ENCODE measurements around the gene DYRK1A.

Gene DYRK1A

GRCh38 chr21:37528150-37528937 is 161.8 kb downstream of the DYRK1A start:
- H3K4me3 ChIP-seq (ENCODE audit: low read length), result no peak overlapping the region
- no peaks in the 10 kb centered on the region for H3K36me3 ChIP-seq (replicated peaks; ENCODE audit: insufficient read depth, low read length)
- no peaks in the 10 kb centered on the region for H3F3A ChIP-seq (ENCODE audit: insufficient read depth, low read length)
- H3K9me3 ChIP-seq (replicated peaks; ENCODE audit: insufficient read depth, low read length), result no peaks in the 10 kb centered on the region
- no peaks in the 10 kb centered on the region for H3K27me3 ChIP-seq (replicated peaks; ENCODE audit: insufficient read depth, low read length)
- H3K79me2 ChIP-seq (ENCODE audit: low read length), result no peaks in the 10 kb centered on the region
- TF ChIP-seq EZH2 (optimal IDR thresholded peaks at IDR 0.05; ENCODE audit: low read depth, low read length) (no peak), CTCF (IDR thresholded peaks at IDR 0.05; ENCODE audit: low read length) (no peak), EZH2phosphoT487 (IDR thresholded peaks at IDR 0.05; ENCODE audit: low read length) (no peak)
- no peaks in the 10 kb centered on the region for H3K9me2 ChIP-seq (replicated peaks; ENCODE audit: insufficient read depth, low read length)
- H4K20me1 ChIP-seq (ENCODE audit: insufficient read depth, low read length), result no peaks in the 10 kb centered on the region
- no peak overlapping the region for H2AFZ ChIP-seq (ENCODE audit: low read length)
- H3K4me2 ChIP-seq (ENCODE audit: low read depth, low read length), result no peak overlapping the region
- H3K9ac ChIP-seq (ENCODE audit: low read length), result no peak overlapping the region
- no peak overlapping the region for H3K27ac ChIP-seq (ENCODE audit: low read length)
- peaks cover 4% of the 10 kb centered on the region; the same call in 1 of the 2 replicates for H3K4me1 ChIP-seq (ENCODE audit: low read length)
- no peak for DNase-seq

GRCh38 chr21:37529649-37530048 is 163.1 kb downstream of the DYRK1A start:
- peaks cover 4% of the 10 kb centered on the region; the same call in 1 of the 2 replicates for H3K4me1 ChIP-seq (ENCODE audit: low read length)
- TF ChIP-seq CTCF (IDR thresholded peaks at IDR 0.05; ENCODE audit: low read length) (no peak), EZH2 (optimal IDR thresholded peaks at IDR 0.05; ENCODE audit: low read depth, low read length) (no peak), EZH2phosphoT487 (IDR thresholded peaks at IDR 0.05; ENCODE audit: low read length) (no peak)
- no peak overlapping the region for H2AFZ ChIP-seq (ENCODE audit: low read length)
- H3F3A ChIP-seq (ENCODE audit: insufficient read depth, low read length), result no peaks in the 10 kb centered on the region
- H3K9me2 ChIP-seq (replicated peaks; ENCODE audit: insufficient read depth, low read length), result no peaks in the 10 kb centered on the region
- H3K9ac ChIP-seq (ENCODE audit: low read length), result no peak overlapping the region
- H3K9me3 ChIP-seq (replicated peaks; ENCODE audit: insufficient read depth, low read length), result no peaks in the 10 kb centered on the region
- H3K36me3 ChIP-seq (replicated peaks; ENCODE audit: insufficient read depth, low read length), result no peaks in the 10 kb centered on the region
- no peak overlapping the region for H3K27ac ChIP-seq (ENCODE audit: low read length)
- no peak overlapping the region for H3K4me2 ChIP-seq (ENCODE audit: low read depth, low read length)
- no peaks in the 10 kb centered on the region for H3K27me3 ChIP-seq (replicated peaks; ENCODE audit: insufficient read depth, low read length)
- H3K79me2 ChIP-seq (ENCODE audit: low read length), result no peaks in the 10 kb centered on the region
- no peaks in the 10 kb centered on the region for H4K20me1 ChIP-seq (ENCODE audit: insufficient read depth, low read length)
- no peak overlapping the region for H3K4me3 ChIP-seq (ENCODE audit: low read length)
- no peak for DNase-seq

- H3K36me3 ChIP-seq (replicated peaks; ENCODE audit: insufficient read depth, low read length), result no peaks in the 10 kb centered on the region
- no peak for DNase-seq
Observed at GRCh38 chr21:37530901-37531351, 164.4 kb downstream of the DYRK1A start.

More at GRCh38 chr21:37530901-37531351, 164.4 kb downstream of the DYRK1A start:
- Histone ChIP-seq H3K4me2 (ENCODE audit: low read depth, low read length) (no peak overlapping the region), H3K9ac (ENCODE audit: low read length) (no peak overlapping the region), H3K9me2 (replicated peaks; ENCODE audit: insufficient read depth, low read length) (no peaks in the 10 kb centered on the region), H3K79me2 (ENCODE audit: low read length) (no peaks in the 10 kb centered on the region), H3K27ac (ENCODE audit: low read length) (no peak overlapping the region), H3F3A (ENCODE audit: insufficient read depth, low read length) (no peaks in the 10 kb centered on the region), H3K9me3 (replicated peaks; ENCODE audit: insufficient read depth, low read length) (no peaks in the 10 kb centered on the region), H4K20me1 (ENCODE audit: insufficient read depth, low read length) (no peaks in the 10 kb centered on the region), H2AFZ (ENCODE audit: low read length) (no peak overlapping the region), H3K27me3 (replicated peaks; ENCODE audit: insufficient read depth, low read length) (no peaks in the 10 kb centered on the region), H3K4me3 (ENCODE audit: low read length) (no peak overlapping the region), H3K4me1 (ENCODE audit: low read length) (no peaks in the 10 kb centered on the region)
- TF ChIP-seq EZH2 (optimal IDR thresholded peaks at IDR 0.05; ENCODE audit: low read depth, low read length), result no peak
- TF ChIP-seq EZH2phosphoT487 (IDR thresholded peaks at IDR 0.05; ENCODE audit: low read length), result no peak
- no peak for TF ChIP-seq CTCF (IDR thresholded peaks at IDR 0.05; ENCODE audit: low read length)

Measured in MM.1S (cell line).